GM19193 (cell line): ENCODE measurements around the gene FLT3.

ENCODE experiments used
- POLR2A ChIP-seq: IDR thresholded peaks from 4 replicates; pipeline ENCODE4 v1.6.1; 2011; ENCODE audit not compliant: insufficient read depth, insufficient read length; ENCODE audit errors: extremely low read depth

The FLT3 gene

GRCh38 chr13:28100150-28101121, at the start of gene FLT3:
FLT3 (minus strand) TSS chr13:28100576; CDS start chr13:28100510, 66 bp downstream.
- TF ChIP-seq POLR2A = no peak

- TF ChIP-seq POLR2A = no peak
These were observed 47.1 kb upstream of the FLT3 start for GRCh38 chr13:28147495-28147894.

- no peak for TF ChIP-seq POLR2A
These were observed 44.7 kb upstream of the FLT3 start for GRCh38 chr13:28145049-28145448.

- TF ChIP-seq POLR2A = no peak
These were observed 40.2 kb upstream of the FLT3 start for GRCh38 chr13:28140433-28141125.

GRCh38 chr13:28138756-28139470, 38.5 kb upstream of the FLT3 start:
- TF ChIP-seq POLR2A = peak; percentile 71

- peak; percentile 85 for TF ChIP-seq POLR2A
These were observed 37.8 kb upstream of the FLT3 start, which contains the start of gene PAN3 for GRCh38 chr13:28138012-28138755. PAN3 (plus strand) TSS chr13:28138545; CDS start chr13:28138658, 113 bp downstream.

GRCh38 chr13:28137596-28137995, 37.2 kb upstream of the FLT3 start:
- no peak for TF ChIP-seq POLR2A

- no peak for TF ChIP-seq POLR2A
These were observed 36.5 kb upstream of the FLT3 start for GRCh38 chr13:28136916-28137315.

- TF ChIP-seq POLR2A = no peak
These were observed 31.3 kb upstream of the FLT3 start for GRCh38 chr13:28131646-28132045.

GRCh38 chr13:28129911-28130693, 29.7 kb upstream of the FLT3 start:
- TF ChIP-seq POLR2A = no peak

- no peak for TF ChIP-seq POLR2A
These were observed 28.6 kb upstream of the FLT3 start for GRCh38 chr13:28128926-28129325.

- no peak for TF ChIP-seq POLR2A
These were observed 27.7 kb upstream of the FLT3 start for GRCh38 chr13:28128030-28128429.

- TF ChIP-seq POLR2A = no peak
These were observed 20.8 kb upstream of the FLT3 start for GRCh38 chr13:28121224-28121623.
